Measurements from ENCODE around the gene CCDC134.

GRCh38 chr22:41770715-41771468, 29.6 kb upstream of the CCDC134 start:
- TF ChIP-seq CTCF (conservative IDR thresholded peaks at IDR 0.05 in 1 of 2, IDR thresholded peaks at IDR 0.05 in 1 of 2; ENCODE audit: low read depth in 1 of 2, low read length in 2 of 2), result no peak
- TF ChIP-seq EZH2 (IDR thresholded peaks at IDR 0.05; ENCODE audit: low read length, missing control alignments), result no peak
